Measurements from ENCODE around the gene HUWE1. TPM values are rescaled to one million over a fixed set of nuclear protein-coding genes. Genes with fewer than 3 reads are reported as not detected.

HUWE1 gene
- total RNA-seq, 3 donors from 2014 or later: 136 to 200 (median 152) TPM

GRCh38 chrX:53637479-53637878 lies 49.0 kb downstream of the HUWE1 start:
- no peaks in the 10 kb centered on the region for H3K4me1 ChIP-seq (ENCODE audit: low read depth)
- ATAC-seq: no peak
- no peak for TF ChIP-seq CTCF (IDR thresholded peaks at IDR 0.05)
- no peaks in the 10 kb centered on the region for H3K9me3 ChIP-seq
- DNase-seq: no peak
- no peaks in the 10 kb centered on the region for H3K36me3 ChIP-seq (ENCODE audit: low read depth)
- H3K4me3 ChIP-seq: no peak overlapping the region
- intact Hi-C loops (cut with DNase I, micrococcal nuclease): no loop called here

- Histone ChIP-seq H3K4me3 (no peak overlapping the region), H3K36me3 (ENCODE audit: low read depth) (no peaks in the 10 kb centered on the region), H3K4me1 (ENCODE audit: low read depth) (no peaks in the 10 kb centered on the region), H3K9me3 (no peaks in the 10 kb centered on the region)
- DNase-seq (no peak), ATAC-seq (no peak)
- TF ChIP-seq CTCF (IDR thresholded peaks at IDR 0.05): no peak
- intact Hi-C loops (cut with DNase I, micrococcal nuclease): no loop called here
Observed at GRCh38 chrX:53631156-53631555, 55.4 kb downstream of the HUWE1 start.

GRCh38 chrX:53630261-53630660 lies 56.3 kb downstream of the HUWE1 start:
- ATAC-seq: no peak
- H3K4me1 ChIP-seq (ENCODE audit: low read depth): no peaks in the 10 kb centered on the region
- DNase-seq: no peak
- H3K4me3 ChIP-seq: no peak overlapping the region
- no peaks in the 10 kb centered on the region for H3K36me3 ChIP-seq (ENCODE audit: low read depth)
- no peaks in the 10 kb centered on the region for H3K9me3 ChIP-seq
- intact Hi-C loops (cut with DNase I, micrococcal nuclease): no loop called here
- TF ChIP-seq CTCF (IDR thresholded peaks at IDR 0.05): no peak

- intact Hi-C loops (cut with DNase I, micrococcal nuclease): no loop called here
- no peaks in the 10 kb centered on the region for H3K36me3 ChIP-seq (ENCODE audit: low read depth)
Observed at GRCh38 chrX:53622431-53622830, 64.1 kb downstream of the HUWE1 start.

GRCh38 chrX:53621418-53621986 lies 65.0 kb downstream of the HUWE1 start:
- intact Hi-C loops (cut with DNase I, micrococcal nuclease): no loop called here
- DNase-seq (no peak), ATAC-seq (no peak)
- Histone ChIP-seq H3K9me3 (no peaks in the 10 kb centered on the region), H3K4me1 (ENCODE audit: low read depth) (no peaks in the 10 kb centered on the region), H3K4me3 (no peak overlapping the region), H3K36me3 (ENCODE audit: low read depth) (no peaks in the 10 kb centered on the region)
- TF ChIP-seq CTCF (IDR thresholded peaks at IDR 0.05): no peak

More at GRCh38 chrX:53622431-53622830, 64.1 kb downstream of the HUWE1 start:
- ATAC-seq (no peak), DNase-seq (no peak)
- TF ChIP-seq CTCF (IDR thresholded peaks at IDR 0.05): no peak
- H3K9me3 ChIP-seq: no peaks in the 10 kb centered on the region
- no peaks in the 10 kb centered on the region for H3K4me1 ChIP-seq (ENCODE audit: low read depth)
- no peak overlapping the region for H3K4me3 ChIP-seq

- no peak for TF ChIP-seq CTCF (IDR thresholded peaks at IDR 0.05)
- no peaks in the 10 kb centered on the region for H3K9me3 ChIP-seq
- intact Hi-C loops (cut with DNase I, micrococcal nuclease): no loop called here
- DNase-seq: no peak
- H3K4me3 ChIP-seq: no peak overlapping the region
- H3K36me3 ChIP-seq (ENCODE audit: low read depth): no peaks in the 10 kb centered on the region
- no peaks in the 10 kb centered on the region for H3K4me1 ChIP-seq (ENCODE audit: low read depth)
- no peak for ATAC-seq
Observed at GRCh38 chrX:53616946-53617345, 69.6 kb downstream of the HUWE1 start.

Measured in mucosa of descending colon (tissue), 3 donors.